ENCODE data around the gene NR4A1.
A peak's percentile ranks its signal among the peaks of the same experiment; 100 is the strongest.

Gene NR4A1

GRCh38 chr12:52035926-52036325 lies 15.3 kb upstream of the NR4A1 start:
- no peak overlapping the region for H3K4me3 ChIP-seq (ENCODE audit: low read length)
- no peak for DNase-seq (ENCODE audit: low read depth, low spot score)

GRCh38 chr12:52036587-52037171 lies 14.6 kb upstream of the NR4A1 start:
- peak overlapping the region; percentile 46 for H3K4me3 ChIP-seq (ENCODE audit: low read length)
- no peak for DNase-seq (ENCODE audit: low read depth, low spot score)

- DNase-seq (ENCODE audit: low read depth, low spot score), result no peak
- peak overlapping the region; percentile 42 for H3K4me3 ChIP-seq (ENCODE audit: low read length)
These were observed 13.9 kb upstream of the NR4A1 start for GRCh38 chr12:52037248-52037861.

GRCh38 chr12:52038447-52038846 lies 12.8 kb upstream of the NR4A1 start:
- DNase-seq (ENCODE audit: low read depth, low spot score), result no peak
- no peak overlapping the region for H3K4me3 ChIP-seq (ENCODE audit: low read length)

- DNase-seq (ENCODE audit: low read depth, low spot score), result no peak
- no peak overlapping the region for H3K4me3 ChIP-seq (ENCODE audit: low read length)
These were observed 10.2 kb upstream of the NR4A1 start for GRCh38 chr12:52041035-52041434.

- peak; percentile 81 for DNase-seq (ENCODE audit: low read depth, low spot score)
- H3K4me3 ChIP-seq (ENCODE audit: low read length), result peak overlapping the region; percentile 34
These were observed 9.5 kb upstream of the NR4A1 start for GRCh38 chr12:52041695-52042123.

GRCh38 chr12:52042706-52043385 lies 8.4 kb upstream of the NR4A1 start:
- no peak overlapping the region for H3K4me3 ChIP-seq (ENCODE audit: low read length)
- DNase-seq (ENCODE audit: low read depth, low spot score), result no peak

GRCh38 chr12:52043386-52044212 lies 7.6 kb upstream of the NR4A1 start:
- DNase-seq (ENCODE audit: low read depth, low spot score), result no peak
- H3K4me3 ChIP-seq (ENCODE audit: low read length), result no peak overlapping the region

GRCh38 chr12:52044292-52044983 lies 6.8 kb upstream of the NR4A1 start:
- H3K4me3 ChIP-seq (ENCODE audit: low read length), result no peak overlapping the region
- DNase-seq (ENCODE audit: low read depth, low spot score), result no peak

GRCh38 chr12:52045794-52046199 lies 5.4 kb upstream of the NR4A1 start:
- H3K4me3 ChIP-seq (ENCODE audit: low read length), result no peak overlapping the region
- DNase-seq (ENCODE audit: low read depth, low spot score), result no peak

GRCh38 chr12:52046859-52047258 lies 4.4 kb upstream of the NR4A1 start:
- H3K4me3 ChIP-seq (ENCODE audit: low read length), result no peak overlapping the region
- DNase-seq (ENCODE audit: low read depth, low spot score), result no peak

GRCh38 chr12:52049286-52049685 lies 2.0 kb upstream of the NR4A1 start:
- no peak overlapping the region for H3K4me3 ChIP-seq (ENCODE audit: low read length)
- DNase-seq (ENCODE audit: low read depth, low spot score), result no peak

GRCh38 chr12:52049688-52050087 lies 1.6 kb upstream of the NR4A1 start:
- no peak for DNase-seq (ENCODE audit: low read depth, low spot score)
- H3K4me3 ChIP-seq (ENCODE audit: low read length), result no peak overlapping the region

GRCh38 chr12:52050116-52050757 lies 1.0 kb upstream of the NR4A1 start:
- H3K4me3 ChIP-seq (ENCODE audit: low read length), result peak overlapping the region; percentile 58
- no peak for DNase-seq (ENCODE audit: low read depth, low spot score)

- DNase-seq (ENCODE audit: low read depth, low spot score), result peak; percentile 69
- H3K4me3 ChIP-seq (ENCODE audit: low read length), result peak overlapping the region; percentile 73
These were observed 1.4 kb downstream of the NR4A1 start for GRCh38 chr12:52052468-52053186.

- H3K4me3 ChIP-seq (ENCODE audit: low read length), result no peak overlapping the region
- DNase-seq (ENCODE audit: low read depth, low spot score), result no peak
These were observed 2.4 kb downstream of the NR4A1 start for GRCh38 chr12:52053536-52054209.

- H3K4me3 ChIP-seq (ENCODE audit: low read length), result no peak overlapping the region
- DNase-seq (ENCODE audit: low read depth, low spot score), result no peak
These were observed 3.1 kb downstream of the NR4A1 start for GRCh38 chr12:52054231-52054832.

Data from Jurkat, Clone E6-1 (cell line).